AG04450 (cell line): ENCODE data around the gene ANKS6. TPM values are rescaled to one million over a fixed set of nuclear protein-coding genes. Genes with fewer than 3 reads are reported as not detected.

Experiments used
- CTCF ChIA-PET: fragments of 300-600, 350-600 bp; formaldehyde crosslinking; extraction: SDS; loops from one replicate; lab custom pipeline; 2022; ENCODE audit warnings: antibody characterized with exemption, inconsistent platforms; lab: Charles Lee
- POLR2A ChIA-PET: fragments of 350-600 bp; formaldehyde crosslinking; extraction: SDS; loops from one replicate; lab custom pipeline; 2021; ENCODE audit warnings: antibody characterized with exemption, inconsistent platforms; lab: Yijun Ruan, JAX
- DNase-seq: peaks from one replicate; pipeline ENCODE4 v3.0.0-alpha.2; 2011; ENCODE audit warnings: low read depth, low spot score
- H3K27ac ChIP-seq: one replicate; pipeline ENCODE4 v1.5.1; 2012; ENCODE audit warnings: low read depth, low read length, control low read depth
- H3K27me3 ChIP-seq: one replicate; pipeline ENCODE4 v1.6.0; 2012; ENCODE audit warnings: low read length; ENCODE audit not compliant: control insufficient read depth, insufficient read depth
- H3K4me3 ChIP-seq: 2 replicates; pipeline ENCODE4 v1.5.1; 2011; ENCODE audit warnings: mild to moderate bottlenecking, low read depth, low read length, control low read depth
- H3K9me3 ChIP-seq: 2 replicates; pipeline ENCODE4 v1.5.1; 2012; ENCODE audit warnings: low read length; ENCODE audit not compliant: control insufficient read depth, insufficient read depth
- CTCF ChIP-seq: IDR thresholded peaks from 2 replicates; pipeline ENCODE4 v1.5.1; 2011; ENCODE audit warnings: low read depth, low read length, control low read depth, inconsistent platforms
- polyA plus RNA-seq: library from polyadenylated mRNA; depleted of rRNA; stranded (reverse); fragments of >200 nt; gene quantifications from 2 replicates; pipeline ENCODE4 v1.2.3, GENCODE V29; 2011

The ANKS6 gene
- polyA plus RNA-seq, 1 experiment: 10.5 TPM

GRCh38 chr9:98807070-98807813 is 10.9 kb upstream of the ANKS6 start, which contains the start of gene GALNT12:
GALNT12 (plus strand) TSS chr9:98807670; CDS start chr9:98807699, 29 bp downstream.
- TF ChIP-seq CTCF: no peak
- H3K27me3 ChIP-seq: peaks cover 19% of the 10 kb centered on the region
- ChIA-PET POLR2A (no interaction called here), CTCF (interaction anchor here (0.7 to 3.6 kb wide), 10 partner anchors 15 to 330 kb away, joined by 3 to 20 read pairs (median 4); no protein-coding TSS in a partner anchor)
- no peak within 1 kb of the TSS for H3K27ac ChIP-seq
- no peaks in the 10 kb centered on the region; the same call in 1 of the 2 replicates for H3K9me3 ChIP-seq
- DNase-seq: no peak
- peak within 1 kb of the TSS; percentile 66 for H3K4me3 ChIP-seq

GRCh38 chr9:98806394-98807035 is 10.2 kb upstream of the ANKS6 start:
- Histone ChIP-seq H3K4me3 (no peak overlapping the region), H3K27ac (no peak overlapping the region), H3K27me3 (peaks cover 23% of the 10 kb centered on the region), H3K9me3 (no peaks in the 10 kb centered on the region; the same call in 1 of the 2 replicates)
- no peak for DNase-seq
- POLR2A ChIA-PET: no interaction called here
- peak; percentile 38 for TF ChIP-seq CTCF
- CTCF ChIA-PET: interaction anchor here (0.5 to 3.6 kb wide), 12 partner anchors 11 to 335 kb away, joined by 3 to 20 read pairs (median 3); no protein-coding TSS in a partner anchor

- TF ChIP-seq CTCF: no peak
- Histone ChIP-seq H3K4me3 (no peak overlapping the region), H3K27ac (no peak overlapping the region), H3K27me3 (peaks cover 24% of the 10 kb centered on the region), H3K9me3 (no peaks in the 10 kb centered on the region; the same call in 1 of the 2 replicates)
- DNase-seq: peak; percentile 30
- POLR2A ChIA-PET: no interaction called here
- CTCF ChIA-PET: interaction anchor here (0.6 to 3.6 kb wide), 10 partner anchors 12 to 194 kb away, joined by 3 to 20 read pairs (median 4); no protein-coding TSS in a partner anchor
These were observed 9.3 kb upstream of the ANKS6 start for GRCh38 chr9:98805506-98806272.

GRCh38 chr9:98804083-98804482 is 7.7 kb upstream of the ANKS6 start:
- no peak for DNase-seq
- Histone ChIP-seq H3K27me3 (peaks cover 28% of the 10 kb centered on the region), H3K9me3 (peaks cover 3% of the 10 kb centered on the region), H3K4me3 (no peak overlapping the region), H3K27ac (no peak overlapping the region)
- TF ChIP-seq CTCF: no peak
- ChIA-PET POLR2A (no interaction called here), CTCF (no interaction called here)
